Progenitor cell of endocrine pancreas (in vitro differentiated cells): ENCODE measurements around the gene NLRP1. TPM values are rescaled to one million over a fixed set of nuclear protein-coding genes. Genes with fewer than 3 reads are reported as not detected.
A peak's percentile ranks its signal among the peaks of the same experiment; 100 is the strongest.

ENCODE experiments used
- DNase-seq: peaks from one replicate; pipeline ENCODE4 v3.0.0; 2021; ENCODE audit warnings: low spot score; ENCODE audit not compliant: unreplicated experiment
- H3K27ac Mint-ChIP-seq: 2 replicates; pipeline ENCODE4 v1.8.0; 2021; ENCODE audit warnings: mild to moderate bottlenecking, moderate library complexity, mixed read lengths
- H3K27me3 Mint-ChIP-seq: 2 replicates; pipeline ENCODE4 v1.8.0; 2021; ENCODE audit warnings: mixed read lengths
- H3K36me3 Mint-ChIP-seq: 2 replicates; pipeline ENCODE4 v1.8.0; 2022; ENCODE audit warnings: mixed read lengths; ENCODE audit not compliant: insufficient read depth
- H3K4me1 Mint-ChIP-seq: 2 replicates; pipeline ENCODE4 v1.8.0; 2021; ENCODE audit warnings: low read depth, mixed read lengths
- H3K4me3 Mint-ChIP-seq: 2 replicates; pipeline ENCODE4 v1.8.0; 2021; ENCODE audit warnings: low read depth, mild to moderate bottlenecking, moderate library complexity, mixed read lengths
- H3K9me3 Mint-ChIP-seq: 2 replicates; pipeline ENCODE4 v1.8.0; 2021; ENCODE audit warnings: low read depth, mixed read lengths
- total RNA-seq: library from RNA; stranded (reverse); gene quantifications from 2 replicates; pipeline ENCODE4 v1.2.1, GENCODE V29; 2021
- TF ChIP-seq, protein P1 (sequence below): fragments of 200-600 bp; sonication (generic); IDR thresholded peaks from one replicate; pipeline ENCODE4 v1.5.0; 2021; ENCODE audit warnings: antibody characterized with exemption, mild to moderate bottlenecking; ENCODE audit not compliant: unreplicated experiment

Gene NLRP1
- total RNA-seq, 1 donor from 2014 or later, result 25.3 TPM

DNA sequence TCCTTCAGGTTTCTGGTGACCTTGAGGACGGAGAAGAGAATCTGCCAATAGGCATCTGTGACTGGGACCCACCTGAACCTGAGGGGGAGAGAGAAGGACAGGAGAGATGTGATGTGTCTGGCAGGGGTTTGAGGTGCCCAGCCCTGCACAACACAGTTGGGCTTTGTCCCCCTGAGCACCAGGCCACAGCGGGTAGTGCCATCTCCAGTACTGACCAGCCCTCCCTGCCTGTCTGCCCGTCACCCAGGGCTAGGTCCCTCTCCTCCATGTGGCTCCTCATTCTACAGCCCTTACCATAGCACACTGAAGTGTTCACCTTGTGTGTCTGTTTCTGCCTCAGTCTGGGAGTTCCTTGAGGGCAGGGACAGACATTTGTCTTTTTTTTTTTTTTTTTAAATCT is 30.8 kb downstream of the NLRP1 start:
- peaks cover 22% of the 10 kb centered on the region for H3K27me3 Mint-ChIP-seq
- TF ChIP-seq, protein P1, sequence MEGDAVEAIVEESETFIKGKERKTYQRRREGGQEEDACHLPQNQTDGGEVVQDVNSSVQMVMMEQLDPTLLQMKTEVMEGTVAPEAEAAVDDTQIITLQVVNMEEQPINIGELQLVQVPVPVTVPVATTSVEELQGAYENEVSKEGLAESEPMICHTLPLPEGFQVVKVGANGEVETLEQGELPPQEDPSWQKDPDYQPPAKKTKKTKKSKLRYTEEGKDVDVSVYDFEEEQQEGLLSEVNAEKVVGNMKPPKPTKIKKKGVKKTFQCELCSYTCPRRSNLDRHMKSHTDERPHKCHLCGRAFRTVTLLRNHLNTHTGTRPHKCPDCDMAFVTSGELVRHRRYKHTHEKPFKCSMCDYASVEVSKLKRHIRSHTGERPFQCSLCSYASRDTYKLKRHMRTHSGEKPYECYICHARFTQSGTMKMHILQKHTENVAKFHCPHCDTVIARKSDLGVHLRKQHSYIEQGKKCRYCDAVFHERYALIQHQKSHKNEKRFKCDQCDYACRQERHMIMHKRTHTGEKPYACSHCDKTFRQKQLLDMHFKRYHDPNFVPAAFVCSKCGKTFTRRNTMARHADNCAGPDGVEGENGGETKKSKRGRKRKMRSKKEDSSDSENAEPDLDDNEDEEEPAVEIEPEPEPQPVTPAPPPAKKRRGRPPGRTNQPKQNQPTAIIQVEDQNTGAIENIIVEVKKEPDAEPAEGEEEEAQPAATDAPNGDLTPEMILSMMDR, result no peak
- no peak overlapping the region for H3K27ac Mint-ChIP-seq
- H3K4me3 Mint-ChIP-seq, result no peak overlapping the region
- DNase-seq, result no peak
- H3K36me3 Mint-ChIP-seq, result no peaks in the 10 kb centered on the region
- no peaks in the 10 kb centered on the region for H3K9me3 Mint-ChIP-seq
- no peaks in the 10 kb centered on the region for H3K4me1 Mint-ChIP-seq

DNA sequence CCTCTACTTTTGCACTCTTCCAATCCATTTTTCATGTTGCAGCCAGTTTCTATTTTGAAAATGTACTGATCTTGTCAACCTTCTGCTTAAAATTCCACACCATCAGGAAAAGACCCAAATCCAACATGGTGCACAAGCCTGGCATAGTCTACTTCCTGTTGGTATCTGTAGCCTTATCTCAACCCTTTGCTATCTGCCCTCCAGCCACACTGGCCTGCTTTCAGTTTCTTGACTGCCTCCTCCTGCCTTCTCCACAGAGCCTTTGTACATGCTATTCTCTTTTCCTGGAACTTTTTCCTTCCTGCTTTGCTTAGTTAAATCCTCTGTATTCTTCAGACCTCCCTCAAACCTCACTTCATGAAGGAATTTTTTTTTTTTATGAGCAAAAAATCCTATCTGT is 31.5 kb downstream of the NLRP1 start:
- Mint-ChIP-seq H3K9me3 (no peaks in the 10 kb centered on the region), H3K27me3 (peaks cover 26% of the 10 kb centered on the region), H3K27ac (no peak overlapping the region), H3K36me3 (no peaks in the 10 kb centered on the region), H3K4me1 (no peaks in the 10 kb centered on the region), H3K4me3 (no peak overlapping the region)
- TF ChIP-seq, protein P1, result no peak
- DNase-seq, result no peak

DNA sequence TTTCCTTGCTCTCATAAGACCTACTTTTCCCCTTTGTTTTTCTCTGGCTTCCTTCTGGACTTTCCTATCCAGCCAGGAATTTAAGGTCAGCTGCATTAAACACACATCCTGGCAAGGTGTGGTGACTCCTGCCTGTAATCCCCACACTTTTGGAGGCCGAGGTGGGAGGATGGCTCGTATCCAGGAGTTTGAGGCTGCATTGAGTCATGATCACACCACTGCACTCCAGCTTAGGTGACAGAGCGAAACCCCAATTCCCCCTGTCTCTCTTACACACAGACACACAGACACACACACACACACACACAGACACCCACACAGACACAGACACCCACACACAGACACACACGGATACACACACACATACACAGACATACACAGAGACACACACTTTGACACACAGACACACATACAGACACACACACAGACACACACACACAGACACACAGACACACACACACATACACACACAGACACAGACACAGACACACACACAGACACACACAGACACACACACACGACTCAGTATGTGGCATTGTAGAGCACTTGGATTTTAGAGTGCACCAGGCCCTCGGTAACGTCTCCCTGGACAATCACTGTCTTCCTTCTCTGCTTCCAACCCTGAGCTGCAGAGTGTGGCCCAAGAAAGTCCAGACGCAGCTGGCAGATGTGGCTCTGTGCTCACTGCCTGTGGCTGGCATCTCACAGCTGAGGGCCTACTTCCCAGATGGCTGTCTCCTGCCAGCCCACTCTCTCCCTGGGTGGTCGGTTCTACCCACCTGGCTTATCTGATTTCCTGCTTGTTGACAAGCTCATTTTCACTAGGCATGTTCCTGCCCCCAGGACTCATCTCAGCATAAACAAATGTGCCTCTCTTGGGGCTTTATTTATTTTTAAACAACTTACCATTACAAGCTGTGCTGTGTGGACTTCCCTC is 39.0 kb downstream of the NLRP1 start:
- Mint-ChIP-seq H3K27ac (no peak overlapping the region), H3K4me1 (peaks cover 4% of the 10 kb centered on the region), H3K9me3 (no peaks in the 10 kb centered on the region), H3K4me3 (no peak overlapping the region), H3K36me3 (no peaks in the 10 kb centered on the region), H3K27me3 (peaks cover 28% of the 10 kb centered on the region)
- TF ChIP-seq, protein P1, result no peak
- no peak for DNase-seq

DNA sequence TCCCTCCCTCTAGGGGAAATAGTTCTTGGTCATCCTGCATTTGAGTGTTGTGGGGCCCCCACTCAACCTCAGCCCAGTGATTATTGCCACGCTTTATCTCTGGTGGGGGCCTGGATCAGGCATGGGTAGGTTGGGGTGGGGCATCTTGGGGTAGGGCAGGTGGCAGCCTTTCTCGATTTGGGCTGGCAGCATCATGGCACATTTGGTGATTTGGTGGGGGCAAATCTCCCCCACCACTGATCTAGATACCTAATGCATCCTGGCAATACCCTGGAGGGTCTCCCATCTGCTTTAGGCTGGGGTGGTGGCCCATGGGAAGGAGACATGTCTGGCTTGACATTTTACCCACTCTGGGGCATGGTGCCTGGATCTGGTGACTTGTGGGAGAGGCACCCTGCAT is 40.2 kb downstream of the NLRP1 start:
- no peak for DNase-seq
- Mint-ChIP-seq H3K36me3 (no peaks in the 10 kb centered on the region), H3K4me1 (peaks cover 4% of the 10 kb centered on the region)

DNA sequence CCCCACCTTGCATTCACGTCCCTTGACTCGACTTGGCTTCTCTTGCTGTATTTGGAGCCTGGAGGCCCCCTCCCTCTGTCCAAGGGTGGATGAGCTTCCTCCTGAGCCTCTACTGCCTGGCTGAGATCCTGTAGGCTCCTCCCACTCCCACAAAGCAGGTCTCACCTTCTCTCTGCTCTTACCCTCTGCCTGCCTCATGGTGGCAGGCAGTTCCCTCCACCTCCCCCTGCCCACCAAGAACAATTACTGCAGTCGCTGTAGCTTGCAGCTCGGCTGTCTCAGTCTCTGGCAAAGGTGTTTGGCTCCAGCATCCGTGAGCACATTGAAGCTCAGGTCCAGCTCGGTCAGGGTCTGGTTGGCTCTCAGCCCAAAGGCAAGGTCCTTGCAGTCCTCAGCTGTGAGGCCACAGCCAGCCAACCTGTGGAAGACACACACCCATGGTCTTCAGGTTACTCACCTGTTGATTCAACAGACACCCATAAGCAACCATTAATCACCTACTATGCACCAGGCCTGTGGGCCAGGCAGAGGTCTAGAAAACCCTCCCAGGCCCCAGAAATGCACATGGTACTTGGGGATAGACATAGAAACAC is 42.6 kb downstream of the NLRP1 start:
- Mint-ChIP-seq H3K4me3 (no peak overlapping the region), H3K4me1 (peaks cover 4% of the 10 kb centered on the region), H3K9me3 (no peaks in the 10 kb centered on the region), H3K27ac (no peak overlapping the region), H3K36me3 (no peaks in the 10 kb centered on the region), H3K27me3 (peaks cover 17% of the 10 kb centered on the region)
- no peak for DNase-seq
- TF ChIP-seq, protein P1, result peak; percentile 9

More for the DNA sequence above, 40.2 kb downstream of the NLRP1 start:
- Mint-ChIP-seq H3K4me3 (no peak overlapping the region), H3K9me3 (no peaks in the 10 kb centered on the region), H3K27me3 (peaks cover 31% of the 10 kb centered on the region), H3K27ac (no peak overlapping the region)
- TF ChIP-seq, protein P1, result no peak
